ENCODE results near the gene CWC15.

The CWC15 gene

DNA sequence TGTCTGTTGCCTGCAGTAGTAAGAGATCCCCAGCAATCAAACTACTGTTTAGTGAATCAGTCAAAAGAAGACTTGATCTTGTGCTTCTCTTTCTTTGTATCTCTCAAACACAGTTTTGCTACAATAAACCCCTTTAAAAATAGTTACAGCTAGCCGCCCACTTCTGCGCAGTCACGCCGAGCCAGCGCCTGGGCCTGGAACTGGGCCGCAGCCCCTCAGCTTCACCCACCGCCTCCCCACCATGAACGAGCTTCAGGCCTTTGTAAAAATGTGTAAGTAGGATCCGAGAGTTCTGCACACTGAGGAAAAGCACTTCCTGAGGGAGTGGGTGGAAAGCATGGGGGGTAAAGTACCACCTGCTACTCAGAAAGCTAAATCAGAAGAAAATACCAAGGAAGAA, 60.5 kb downstream of the CWC15 start:
- no peak for DNase-seq
